D721Med (cell line): ENCODE measurements around the gene ASB5.

ENCODE experiments used
- DNase-seq: peaks from one replicate; pipeline ENCODE4 v3.0.0; 2011; ENCODE audit warnings: low spot score; ENCODE audit not compliant: insufficient read length
- FAIRE-seq: peaks from 2 replicates; lab custom pipeline; 2011; peaks lifted over from hg19 to GRCh38; lab: Jason Lieb, UNC
- TF ChIP-seq, protein P1 (sequence below): IDR thresholded peaks from 2 replicates; pipeline ENCODE4 v1.5.1; 2012; ENCODE audit warnings: mild to moderate bottlenecking, control low read depth; ENCODE audit not compliant: insufficient read depth; ENCODE audit errors: missing control alignments

Gene ASB5

DNA sequence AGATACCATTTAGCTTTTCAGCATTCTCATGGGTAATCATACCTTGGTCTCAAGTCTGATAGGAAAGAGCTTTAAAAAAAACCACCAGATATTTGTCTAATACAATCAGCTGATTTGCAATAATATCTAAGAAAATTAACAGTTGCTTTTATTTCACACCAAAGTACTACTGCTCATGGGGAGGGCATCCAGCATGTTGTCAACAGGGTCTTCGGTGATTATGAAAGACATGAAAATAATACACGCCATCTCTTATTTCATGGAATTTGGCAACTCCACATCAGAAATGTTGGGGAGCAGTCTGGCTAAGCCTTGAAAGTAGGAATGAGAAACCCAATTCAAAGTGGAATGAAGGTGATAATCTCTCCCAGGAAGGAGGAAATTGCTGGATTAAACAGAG, 3.0 kb downstream of the ASB5 start:
- TF ChIP-seq, protein P1, sequence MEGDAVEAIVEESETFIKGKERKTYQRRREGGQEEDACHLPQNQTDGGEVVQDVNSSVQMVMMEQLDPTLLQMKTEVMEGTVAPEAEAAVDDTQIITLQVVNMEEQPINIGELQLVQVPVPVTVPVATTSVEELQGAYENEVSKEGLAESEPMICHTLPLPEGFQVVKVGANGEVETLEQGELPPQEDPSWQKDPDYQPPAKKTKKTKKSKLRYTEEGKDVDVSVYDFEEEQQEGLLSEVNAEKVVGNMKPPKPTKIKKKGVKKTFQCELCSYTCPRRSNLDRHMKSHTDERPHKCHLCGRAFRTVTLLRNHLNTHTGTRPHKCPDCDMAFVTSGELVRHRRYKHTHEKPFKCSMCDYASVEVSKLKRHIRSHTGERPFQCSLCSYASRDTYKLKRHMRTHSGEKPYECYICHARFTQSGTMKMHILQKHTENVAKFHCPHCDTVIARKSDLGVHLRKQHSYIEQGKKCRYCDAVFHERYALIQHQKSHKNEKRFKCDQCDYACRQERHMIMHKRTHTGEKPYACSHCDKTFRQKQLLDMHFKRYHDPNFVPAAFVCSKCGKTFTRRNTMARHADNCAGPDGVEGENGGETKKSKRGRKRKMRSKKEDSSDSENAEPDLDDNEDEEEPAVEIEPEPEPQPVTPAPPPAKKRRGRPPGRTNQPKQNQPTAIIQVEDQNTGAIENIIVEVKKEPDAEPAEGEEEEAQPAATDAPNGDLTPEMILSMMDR = no peak
- no peak for FAIRE-seq
- DNase-seq = no peak

DNA sequence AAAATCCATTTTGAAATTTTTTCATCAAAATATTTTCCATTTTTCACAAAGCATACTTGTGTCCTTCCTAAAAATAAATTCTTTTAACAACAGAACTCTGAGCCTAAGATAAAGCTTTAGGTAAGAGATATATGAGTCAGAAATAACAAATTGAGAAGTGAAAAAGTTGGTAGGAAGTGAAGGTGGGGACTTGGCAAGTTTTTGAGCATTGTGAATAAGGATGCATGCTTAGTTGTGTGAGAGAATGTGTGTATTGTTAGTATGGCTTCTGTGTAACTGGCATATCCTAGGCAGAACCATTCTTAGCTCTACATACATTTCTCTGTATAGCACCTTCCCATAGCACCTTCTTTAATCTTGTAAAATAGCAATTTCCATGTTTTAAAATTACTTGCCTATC, 6.8 kb downstream of the ASB5 start:
- FAIRE-seq = no peak
- no peak for DNase-seq
- TF ChIP-seq, protein P1 = no peak

DNA sequence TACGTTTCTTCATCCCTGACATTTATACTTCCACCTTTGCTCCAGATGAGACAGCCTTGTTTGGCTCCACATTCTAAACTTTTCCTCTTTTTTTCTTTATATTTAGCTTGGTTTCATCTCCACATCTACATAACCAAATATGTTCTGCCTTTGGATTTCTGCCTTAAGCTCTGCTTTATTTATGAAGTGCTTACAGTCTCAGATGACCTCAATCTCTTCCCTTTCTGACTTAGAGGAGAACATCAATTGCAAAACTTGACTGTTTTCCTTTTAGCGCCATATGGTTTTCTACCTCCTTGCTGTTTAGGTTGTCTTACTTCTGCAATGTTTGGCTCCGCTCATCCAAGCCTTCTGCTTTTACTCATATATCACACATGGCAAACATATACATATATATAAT, 7.5 kb downstream of the ASB5 start:
- TF ChIP-seq, protein P1 = no peak
- no peak for DNase-seq
- no peak for FAIRE-seq

DNA sequence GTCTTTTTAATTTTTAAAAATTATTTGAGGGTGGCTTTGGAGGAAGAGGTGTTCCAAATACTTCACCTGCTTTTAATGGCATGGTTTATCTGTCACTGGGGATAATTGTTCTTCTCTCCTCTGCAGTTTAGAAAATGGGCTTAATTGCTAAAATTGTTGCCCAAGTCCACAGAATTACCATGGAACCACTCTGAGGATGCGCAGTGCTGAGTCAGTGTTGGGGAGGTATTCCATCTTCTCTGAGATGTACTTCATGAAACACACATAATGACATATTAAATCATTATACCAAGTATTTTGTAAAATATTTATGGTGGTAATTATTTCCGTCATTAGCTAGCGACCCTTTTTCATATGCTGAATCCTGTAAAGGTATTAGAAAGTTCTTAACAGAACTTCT, 8.0 kb downstream of the ASB5 start:
- no peak for FAIRE-seq
- TF ChIP-seq, protein P1 = no peak
- DNase-seq = no peak

DNA sequence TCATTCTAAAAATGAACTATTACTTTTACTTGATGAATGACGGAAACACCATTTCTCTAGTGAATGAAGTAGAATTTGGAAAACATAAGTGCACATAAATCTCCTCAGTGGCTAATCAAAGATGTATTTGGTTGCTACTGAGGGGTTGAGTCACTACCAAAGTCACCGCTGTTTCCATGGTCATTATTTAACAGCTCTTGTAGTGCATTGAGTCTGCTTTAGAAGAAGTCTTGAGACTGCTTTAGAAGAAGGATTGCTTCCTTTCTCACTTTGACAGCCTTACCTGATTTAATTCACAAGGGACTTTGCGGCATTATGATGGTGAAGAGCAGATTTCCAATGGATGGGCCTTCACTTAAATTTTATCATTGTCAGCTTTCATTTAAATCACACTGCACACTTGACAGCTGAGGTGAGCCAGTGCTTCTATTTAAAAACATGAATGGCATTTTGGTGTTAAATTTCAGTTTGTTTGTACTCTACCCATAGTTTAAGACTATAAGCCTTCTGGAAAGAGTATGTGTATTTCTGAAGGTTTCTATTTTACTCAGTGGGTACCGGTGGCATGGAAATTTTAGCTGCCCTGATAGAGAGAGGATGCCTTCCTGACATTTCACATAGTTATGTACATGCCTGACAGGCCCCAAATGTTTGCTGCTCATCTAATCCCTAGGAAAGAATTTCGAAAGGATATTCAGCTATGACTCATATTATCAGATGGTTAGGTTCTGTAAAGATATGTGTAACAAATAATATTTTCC, 9.5 kb downstream of the ASB5 start:
- no peak for FAIRE-seq
- DNase-seq = no peak
- TF ChIP-seq, protein P1 = no peak

DNA sequence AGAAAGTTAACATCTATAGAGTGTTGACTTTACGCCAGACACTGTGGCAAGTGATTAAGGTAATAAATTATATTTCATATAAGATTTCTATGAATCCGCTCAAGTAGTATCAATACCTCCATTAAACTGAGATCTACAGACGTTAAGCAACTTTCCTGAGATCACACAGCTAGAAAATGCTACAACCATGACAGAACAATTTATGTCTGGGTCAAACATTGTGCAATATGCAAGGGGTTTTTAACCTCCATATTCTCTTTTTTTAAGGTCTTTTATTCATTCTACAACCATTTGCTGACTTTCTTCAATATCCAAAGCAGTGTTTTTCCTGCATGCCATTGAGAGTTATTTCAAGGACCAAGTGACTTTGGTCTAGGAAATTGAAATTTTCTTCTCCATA, 10.9 kb downstream of the ASB5 start:
- no peak for FAIRE-seq
- DNase-seq = no peak
- TF ChIP-seq, protein P1 = no peak

DNA sequence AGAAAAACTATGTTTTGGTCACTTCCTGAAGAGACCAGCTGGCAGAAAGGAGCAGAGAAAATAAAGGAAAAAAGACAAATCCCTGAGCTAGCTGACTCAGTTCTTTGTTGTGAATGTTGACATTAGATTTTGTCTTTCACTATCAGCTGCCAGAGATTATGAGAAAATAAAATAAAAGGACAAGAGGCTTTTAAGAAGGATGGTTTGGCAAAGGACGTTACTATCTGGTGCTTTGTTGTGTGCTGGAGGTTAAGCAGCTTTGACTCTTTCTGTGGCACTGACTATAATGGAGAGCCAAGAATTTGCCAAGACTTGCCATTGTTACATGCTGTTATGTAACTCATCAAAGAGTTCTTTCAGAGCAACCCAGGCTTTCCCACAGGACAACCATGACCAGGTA, 12.1 kb downstream of the ASB5 start:
- DNase-seq = no peak
- TF ChIP-seq, protein P1 = no peak
- no peak for FAIRE-seq
